RWPE1 (cell line): ENCODE data around the gene CTNNA2.

Experiments
- CTCF ChIA-PET: fragments of 350-600 bp; sonication (Branson Sonifier 250); formaldehyde crosslinking; extraction: SDS; loops from one replicate; lab custom pipeline; 2021; lab: Yijun Ruan, JAX
- POLR2A ChIA-PET: fragments of 400-600 bp; formaldehyde crosslinking; extraction: SDS; loops from one replicate; lab custom pipeline; 2020; ENCODE audit warnings: antibody characterized with exemption; ENCODE audit not compliant: low non-redundant PET; lab: Yijun Ruan, JAX
- DNase-seq: peaks from one replicate; pipeline ENCODE4 v3.0.0; 2012; ENCODE audit warnings: low spot score
- H3K27ac ChIP-seq: fragments of 450-650 bp; 2 replicates; pipeline ENCODE4 v1.5.1; 2017
- CTCF ChIP-seq: fragments of 450-650 bp; conservative IDR thresholded peaks from 2 replicates; pipeline ENCODE4 v1.5.1; 2017; ENCODE audit warnings: low read depth, mild to moderate bottlenecking

The CTNNA2 gene

GRCh38 chr2:80335411-80335810 lies 822.6 kb downstream of the CTNNA2 start:
- POLR2A ChIA-PET, result no interaction called here
- H3K27ac ChIP-seq, result no peak overlapping the region
- CTCF ChIA-PET, result no interaction called here
- DNase-seq, result no peak
- no peak for TF ChIP-seq CTCF

- CTCF ChIA-PET, result no interaction called here
- POLR2A ChIA-PET, result no interaction called here
- no peak for DNase-seq
- TF ChIP-seq CTCF, result no peak
- no peak overlapping the region for H3K27ac ChIP-seq
Measured at GRCh38 chr2:80338794-80339193, 825.9 kb downstream of the CTNNA2 start.

GRCh38 chr2:80340022-80340421 lies 827.2 kb downstream of the CTNNA2 start:
- POLR2A ChIA-PET, result no interaction called here
- no peak overlapping the region for H3K27ac ChIP-seq
- TF ChIP-seq CTCF, result no peak
- CTCF ChIA-PET, result no interaction called here
- no peak for DNase-seq

GRCh38 chr2:80348078-80348477 lies 835.2 kb downstream of the CTNNA2 start:
- no peak overlapping the region for H3K27ac ChIP-seq
- ChIA-PET CTCF (interaction anchor here (0.9 to 1.3 kb wide), 2 partner anchors 11 to 19 kb away, joined by 3 read pairs; no protein-coding TSS in a partner anchor), POLR2A (interaction anchor here (0.6 kb wide), 1 partner anchor 47 kb away, joined by 6 read pairs; no protein-coding TSS in a partner anchor)
- no peak for DNase-seq
- TF ChIP-seq CTCF, result no peak

- CTCF ChIA-PET, result interaction anchor here (0.6 kb wide), 1 partner anchor 191 kb away, joined by 3 read pairs; no protein-coding TSS in a partner anchor
- POLR2A ChIA-PET, result no interaction called here
- no peak for DNase-seq
- H3K27ac ChIP-seq, result no peak overlapping the region
- TF ChIP-seq CTCF, result no peak
Measured at GRCh38 chr2:80348953-80349352, 836.1 kb downstream of the CTNNA2 start.

- CTCF ChIA-PET, result no interaction called here
- no peak overlapping the region for H3K27ac ChIP-seq
- POLR2A ChIA-PET, result no interaction called here
- DNase-seq, result no peak
- TF ChIP-seq CTCF, result no peak
Measured at GRCh38 chr2:80351231-80351630, 838.4 kb downstream of the CTNNA2 start.
